Liver (tissue), 9 donors: ENCODE results near the gene WWP2. TPM values are rescaled to one million over a fixed set of nuclear protein-coding genes. Genes with fewer than 3 reads are reported as not detected.

Experiments used
- DNase-seq: peaks from one replicate; pipeline ENCODE4 v3.0.0-alpha.2; 2017; ENCODE audit warnings: low spot score
- H3K27ac ChIP-seq, 2 donors: one replicate each; pipeline ENCODE4 v1.7.0; 2013; ENCODE audit warnings: inconsistent platforms in 2 of 2, low read length in 2 of 2, control low read depth in 1 of 2, low read depth in 1 of 2, mild to moderate bottlenecking in 1 of 2
- H3K27me3 ChIP-seq, 4 donors: one replicate each; pipeline versions ENCODE4 v1.6.1 to v1.7.0; 2013; ENCODE audit warnings: low read length in 3 of 4, inconsistent platforms in 1 of 4, mild to moderate bottlenecking in 1 of 4, moderate library complexity in 1 of 4; ENCODE audit not compliant: control insufficient read depth in 4 of 4, insufficient read depth in 4 of 4
- H3K36me3 ChIP-seq, 4 donors: one replicate each; pipeline versions ENCODE4 v1.6.1 to v1.7.0; 2013; ENCODE audit warnings: low read length in 3 of 4, mild to moderate bottlenecking in 3 of 4, low read depth in 1 of 4, moderate library complexity in 1 of 4; ENCODE audit not compliant: control insufficient read depth in 4 of 4, insufficient read depth in 3 of 4
- H3K4me1 ChIP-seq, 4 donors: one replicate each; pipeline versions ENCODE4 v1.6.1 to v1.7.0; 2013; ENCODE audit warnings: low read length in 3 of 4, mild to moderate bottlenecking in 3 of 4, moderate library complexity in 1 of 4; ENCODE audit not compliant: control insufficient read depth in 4 of 4, insufficient read depth in 4 of 4
- H3K4me3 ChIP-seq, 3 donors: one replicate each; pipeline versions ENCODE4 v1.6.1 to v1.7.0; 2013; ENCODE audit warnings: low read length in 3 of 3, control low read depth in 1 of 3, low read depth in 1 of 3, mild to moderate bottlenecking in 1 of 3
- H3K9ac ChIP-seq, 2 donors: one replicate each; pipeline ENCODE4 v1.7.0; 2013; ENCODE audit warnings: low read length in 2 of 2, mild to moderate bottlenecking in 2 of 2, moderate library complexity in 2 of 2, control low read depth in 1 of 2, low read depth in 1 of 2
- H3K9me3 ChIP-seq, 4 donors: one replicate each; pipeline versions ENCODE4 v1.6.1 to v1.7.0; 2013; ENCODE audit warnings: low read length in 3 of 4; ENCODE audit not compliant: control insufficient read depth in 4 of 4
- ATF3 ChIP-seq: IDR thresholded peaks from 2 replicates; pipeline ENCODE4 v1.6.1; 2016; ENCODE audit warnings: antibody characterized with exemption
- CTCF ChIP-seq: fragments of 150-350 bp; IDR thresholded peaks from 2 replicates; pipeline ENCODE4 v1.5.1; 2017; ENCODE audit warnings: improper control_type of control experiment, low read depth, low read length; ENCODE audit not compliant: missing input control
- EGR1 ChIP-seq, 2 donors: IDR thresholded peaks; 2 replicates each; pipeline ENCODE4 v1.6.1; 2016 to 2018; ENCODE audit warnings: antibody characterized with exemption in 2 of 2, low read depth in 2 of 2
- FOXA1 ChIP-seq: IDR thresholded peaks from 2 replicates; pipeline ENCODE4 v1.6.1; 2016; ENCODE audit warnings: antibody characterized with exemption
- GABPA ChIP-seq, 2 donors: IDR thresholded peaks in 1 of 2; conservative IDR thresholded peaks in 1 of 2; 2 replicates each; pipeline ENCODE4 v1.6.1; 2016; ENCODE audit warnings: antibody characterized with exemption in 2 of 2, mild to moderate bottlenecking in 1 of 2, moderate library complexity in 1 of 2
- HNF4A ChIP-seq, 2 donors: conservative IDR thresholded peaks; 2 replicates each; pipeline ENCODE4 v1.6.1; 2016; ENCODE audit warnings: antibody characterized with exemption in 2 of 2, mild to moderate bottlenecking in 2 of 2
- JUND ChIP-seq, 2 donors: IDR thresholded peaks; 2 replicates each; pipeline ENCODE4 v1.6.1; 2016; ENCODE audit warnings: antibody characterized with exemption in 2 of 2
- MAX ChIP-seq: IDR thresholded peaks from 2 replicates; pipeline ENCODE4 v1.6.1; 2016; ENCODE audit warnings: antibody characterized with exemption
- REST ChIP-seq: IDR thresholded peaks from 2 replicates; pipeline ENCODE4 v1.6.1; 2016; ENCODE audit warnings: antibody characterized with exemption, mild to moderate bottlenecking
- RXRA ChIP-seq, 2 donors: IDR thresholded peaks; 2 replicates each; pipeline ENCODE4 v1.6.1; 2017 to 2018; ENCODE audit warnings: antibody characterized with exemption in 2 of 2, mild to moderate bottlenecking in 1 of 2
- SP1 ChIP-seq: IDR thresholded peaks from 2 replicates; pipeline ENCODE4 v1.6.1; 2018; ENCODE audit warnings: antibody characterized with exemption, mild to moderate bottlenecking
- TAF1 ChIP-seq: conservative IDR thresholded peaks from 2 replicates; pipeline ENCODE4 v1.6.1; 2016; ENCODE audit warnings: antibody characterized with exemption, mild to moderate bottlenecking
- YY1 ChIP-seq: IDR thresholded peaks from 2 replicates; pipeline ENCODE4 v1.6.1; 2016; ENCODE audit warnings: antibody characterized with exemption, mild to moderate bottlenecking
- ZBTB33 ChIP-seq: IDR thresholded peaks from 2 replicates; pipeline ENCODE4 v1.6.1; 2016; ENCODE audit warnings: antibody characterized with exemption
- WGBS: extraction: QIAGEN DNeasy Blood & Tissue Kit; methylation state at CpG from one replicate; pipeline ENCODE4 v1.1.7; 2013; 5-methylcytosine and 5-hydroxymethylcytosine counted together
- polyA plus RNA-seq, 2 donors: library from polyadenylated mRNA; stranded (reverse) in 1 of 2; unstranded in 1 of 2; fragments of 200-250 nt in 1 of 2; fragments of >200 nt in 1 of 2; fragmentation: Nextera tagmentation in 1 of 2; extraction: Ambion mirVana in 1 of 2; gene quantifications; one replicate each; pipeline versions ENCODE4 v1.2.1 to v1.2.3, GENCODE V29; 2013 to 2015
- total RNA-seq, 2 donors: library from RNA; depleted of rRNA; stranded (reverse); fragments of >200 nt; gene quantifications; one replicate each; pipeline ENCODE4 v1.2.3, GENCODE V29; 2014
- donor health status: healthy.
- donor health status: healthy.
- donor health status: healthy.
- donor health status: healthy.
- donor health status: healthy.

Gene WWP2
- total and polyA plus RNA-seq, 4 donors: 8.6 to 22.7 (median 13.6) TPM

GRCh38 chr16:69870761-69871160, 108.6 kb downstream of the WWP2 start:
- Histone ChIP-seq H3K9me3 (no peaks in the 10 kb centered on the region), H3K27ac (no peak overlapping the region), H3K27me3 (no peaks in the 10 kb centered on the region), H3K9ac (no peak overlapping the region), H3K36me3 (peaks cover 9 to 31% (median 23%) of the 10 kb centered on the region in 4 donors), H3K4me1 (peaks cover 0 to 1% (median 0%) of the 10 kb centered on the region in 4 donors), H3K4me3 (no peak overlapping the region)
- DNase-seq: no peak
- TF ChIP-seq CTCF (no peak), FOXA1 (no peak), RXRA (IDR thresholded peaks at IDR 0.05) (no peak), ZBTB33 (no peak), SP1 (no peak), YY1 (no peak), MAX (no peak), EGR1 (IDR thresholded peaks at IDR 0.05; ENCODE audit: low read depth in 2 of 2) (no peak), GABPA (IDR thresholded peaks at IDR 0.05 in 1 of 2, conservative IDR thresholded peaks at IDR 0.05 in 1 of 2) (no peak), REST (no peak), HNF4A (conservative IDR thresholded peaks at IDR 0.05) (no peak), TAF1 (no peak), ATF3 (no peak)
- WGBS: 96% methylated on average over 4 of the region's 4 CpGs

- no peaks in the 10 kb centered on the region for H3K27me3 ChIP-seq
- TF ChIP-seq MAX: no peak
- TF ChIP-seq REST: no peak
- no peak for TF ChIP-seq YY1
- TF ChIP-seq GABPA (IDR thresholded peaks at IDR 0.05 in 1 of 2, conservative IDR thresholded peaks at IDR 0.05 in 1 of 2): no peak
- TF ChIP-seq FOXA1: no peak
- TF ChIP-seq JUND (IDR thresholded peaks at IDR 0.05): no peak
- peaks cover 9 to 33% (median 25%) of the 10 kb centered on the region in 4 donors for H3K36me3 ChIP-seq
- WGBS: 95% methylated on average over 15 of the region's 15 CpGs
- H3K9me3 ChIP-seq: peaks cover 0 to 6% (median 2%) of the 10 kb centered on the region in 4 donors
- no peak overlapping the region for H3K9ac ChIP-seq
- H3K4me1 ChIP-seq: peaks cover 0 to 1% (median 0%) of the 10 kb centered on the region in 4 donors
- DNase-seq: no peak
- no peak overlapping the region for H3K4me3 ChIP-seq
- H3K27ac ChIP-seq: no peak overlapping the region
Observed at GRCh38 chr16:69871708-69872107, 109.6 kb downstream of the WWP2 start.
